Gastrocnemius medialis (tissue), 4 donors: Measurements from ENCODE around the gene PHLPP2.

ENCODE experiments used
- CTCF ChIP-seq, 5 experiments: fragments of 450-650 bp in 3 of 5; fragments of 200-600 bp in 2 of 5; sonication (generic) in 2 of 5; IDR thresholded peaks in 4 of 5; conservative IDR thresholded peaks in 1 of 5; 1 replicate in 4 of 5; 2 replicates in 1 of 5; pipeline ENCODE4 v1.5.1; 2016 to 2019; ENCODE audit warnings: antibody characterized with exemption in 5 of 5, mild to moderate bottlenecking in 3 of 5, moderate library complexity in 3 of 5
- POLR2A ChIP-seq, 2 donors: fragments of 450-650 bp; IDR thresholded peaks; one replicate each; pipeline ENCODE4 v1.6.1; 2017; ENCODE audit warnings: antibody characterized with exemption in 2 of 2, mild to moderate bottlenecking in 2 of 2, moderate library complexity in 2 of 2

- TF ChIP-seq POLR2A (IDR thresholded peaks at IDR 0.05) (no peak), CTCF (IDR thresholded peaks at IDR 0.05 in 4 of 5, conservative IDR thresholded peaks at IDR 0.05 in 1 of 5) (no peak)
These were observed 77.1 kb downstream of the PHLPP2 start for GRCh38 chr16:71647391-71647790.
